Upper lobe of right lung (tissue), 1 donor: ENCODE measurements around the gene GRAMD2A. TPM values are rescaled to one million over a fixed set of nuclear protein-coding genes. Genes with fewer than 3 reads are reported as not detected.
A peak's percentile ranks its signal among the peaks of the same experiment; 100 is the strongest.

Experiments used
- ATAC-seq: fragments of 200-7000 bp; cut with Tn5 transposase; one replicate; pipeline ENCODE4 v1.9.1; 2020; ENCODE audit warnings: mild to moderate bottlenecking, moderate library complexity
- DNase-seq: peaks from one replicate; pipeline ENCODE4 v3.0.0-alpha.2; 2020
- H3K27ac ChIP-seq: fragments of 200-600 bp; one replicate; pipeline ENCODE4 v1.8.0; 2022
- H3K27me3 ChIP-seq: fragments of 200-600 bp; one replicate; pipeline ENCODE4 v1.8.0; 2022; ENCODE audit warnings: mild to moderate bottlenecking
- H3K36me3 ChIP-seq: fragments of 200-600 bp; one replicate; pipeline ENCODE4 v1.8.0; 2022
- H3K4me1 ChIP-seq: fragments of 200-600 bp; one replicate; pipeline ENCODE4 v1.8.0; 2022
- H3K4me3 ChIP-seq: fragments of 200-600 bp; one replicate; pipeline ENCODE4 v1.8.0; 2022; ENCODE audit warnings: mild to moderate bottlenecking
- H3K9me3 ChIP-seq: fragments of 200-600 bp; one replicate; pipeline ENCODE4 v1.8.0; 2022
- intact Hi-C: fragments of 100-400 bp; cut with DNase I; formaldehyde crosslinking; loops from one replicate; pipeline ENCODE4 v1.11.0; 2022
- total RNA-seq: library from RNA; stranded (reverse); fragmentation: NEBNext Ultra II Directional; extraction: Animal tissue kit (Norgen Biotek cat#: 25700); gene quantifications from one replicate; pipeline ENCODE4 v1.2.1, GENCODE V29; 2021
- TF ChIP-seq, protein P1 (sequence below): fragments of 200-600 bp; IDR thresholded peaks from one replicate; pipeline ENCODE4 v1.8.0; 2022; ENCODE audit warnings: antibody characterized with exemption
- donor health status: DM: no; HTN: yes; CAD: no; lungs with severe emphysema.

The GRAMD2A gene
- total RNA-seq, 1 donor from 2014 or later, result 27.4 TPM

DNA sequence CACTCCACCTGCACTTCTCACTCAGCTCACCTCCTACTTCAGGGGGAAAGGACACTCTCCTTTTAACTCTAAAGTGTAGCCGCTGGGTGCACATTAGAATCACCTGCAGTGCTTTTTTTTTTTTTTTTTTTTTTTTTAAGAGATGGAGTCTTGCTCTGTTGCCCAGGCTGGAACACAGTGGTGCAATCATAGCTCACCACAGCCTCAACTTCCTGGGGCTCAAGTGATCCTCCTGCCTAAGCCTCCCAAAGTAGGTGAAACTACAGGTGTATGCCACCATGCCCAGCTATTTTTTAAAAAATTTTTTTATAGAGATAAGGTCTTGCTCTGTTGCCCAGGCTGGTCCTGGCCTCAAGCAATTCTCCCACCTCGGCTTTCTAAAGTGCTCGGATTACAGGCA lies 20.8 kb downstream of the GRAMD2A start:
- Histone ChIP-seq H3K4me3 (no peak overlapping the region), H3K27me3 (no peaks in the 10 kb centered on the region), H3K9me3 (no peaks in the 10 kb centered on the region), H3K4me1 (no peaks in the 10 kb centered on the region), H3K36me3 (no peaks in the 10 kb centered on the region), H3K27ac (no peak overlapping the region)
- DNase-seq (no peak), ATAC-seq (no peak)
- TF ChIP-seq, protein P1, sequence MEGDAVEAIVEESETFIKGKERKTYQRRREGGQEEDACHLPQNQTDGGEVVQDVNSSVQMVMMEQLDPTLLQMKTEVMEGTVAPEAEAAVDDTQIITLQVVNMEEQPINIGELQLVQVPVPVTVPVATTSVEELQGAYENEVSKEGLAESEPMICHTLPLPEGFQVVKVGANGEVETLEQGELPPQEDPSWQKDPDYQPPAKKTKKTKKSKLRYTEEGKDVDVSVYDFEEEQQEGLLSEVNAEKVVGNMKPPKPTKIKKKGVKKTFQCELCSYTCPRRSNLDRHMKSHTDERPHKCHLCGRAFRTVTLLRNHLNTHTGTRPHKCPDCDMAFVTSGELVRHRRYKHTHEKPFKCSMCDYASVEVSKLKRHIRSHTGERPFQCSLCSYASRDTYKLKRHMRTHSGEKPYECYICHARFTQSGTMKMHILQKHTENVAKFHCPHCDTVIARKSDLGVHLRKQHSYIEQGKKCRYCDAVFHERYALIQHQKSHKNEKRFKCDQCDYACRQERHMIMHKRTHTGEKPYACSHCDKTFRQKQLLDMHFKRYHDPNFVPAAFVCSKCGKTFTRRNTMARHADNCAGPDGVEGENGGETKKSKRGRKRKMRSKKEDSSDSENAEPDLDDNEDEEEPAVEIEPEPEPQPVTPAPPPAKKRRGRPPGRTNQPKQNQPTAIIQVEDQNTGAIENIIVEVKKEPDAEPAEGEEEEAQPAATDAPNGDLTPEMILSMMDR, result no peak
- intact Hi-C loops, result no loop called here

DNA sequence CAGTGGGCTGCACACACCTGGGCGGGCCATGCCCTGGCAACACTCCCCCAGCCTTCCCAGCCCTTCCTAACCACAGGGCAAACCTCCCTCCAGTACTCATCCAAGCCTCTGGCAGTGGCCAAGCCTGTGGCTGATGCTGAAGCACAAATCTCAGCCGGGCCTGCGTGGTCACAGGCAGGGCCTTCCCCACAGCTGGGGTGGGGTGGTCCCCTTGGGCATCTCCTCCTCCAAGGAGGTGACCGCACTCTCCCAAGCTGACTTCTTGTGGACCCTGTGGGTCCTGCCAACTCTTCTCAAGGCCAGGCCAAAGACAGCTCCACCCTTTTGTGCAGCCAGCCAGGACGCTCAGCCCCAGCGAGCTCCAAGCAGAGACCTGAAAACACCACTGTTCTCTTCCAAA lies 21.4 kb downstream of the GRAMD2A start:
- Histone ChIP-seq H3K27me3 (no peaks in the 10 kb centered on the region), H3K4me1 (no peaks in the 10 kb centered on the region), H3K27ac (no peak overlapping the region), H3K9me3 (no peaks in the 10 kb centered on the region), H3K4me3 (no peak overlapping the region), H3K36me3 (no peaks in the 10 kb centered on the region)
- TF ChIP-seq, protein P1, result no peak
- ATAC-seq (no peak), DNase-seq (no peak)
- intact Hi-C loops, result no loop called here

DNA sequence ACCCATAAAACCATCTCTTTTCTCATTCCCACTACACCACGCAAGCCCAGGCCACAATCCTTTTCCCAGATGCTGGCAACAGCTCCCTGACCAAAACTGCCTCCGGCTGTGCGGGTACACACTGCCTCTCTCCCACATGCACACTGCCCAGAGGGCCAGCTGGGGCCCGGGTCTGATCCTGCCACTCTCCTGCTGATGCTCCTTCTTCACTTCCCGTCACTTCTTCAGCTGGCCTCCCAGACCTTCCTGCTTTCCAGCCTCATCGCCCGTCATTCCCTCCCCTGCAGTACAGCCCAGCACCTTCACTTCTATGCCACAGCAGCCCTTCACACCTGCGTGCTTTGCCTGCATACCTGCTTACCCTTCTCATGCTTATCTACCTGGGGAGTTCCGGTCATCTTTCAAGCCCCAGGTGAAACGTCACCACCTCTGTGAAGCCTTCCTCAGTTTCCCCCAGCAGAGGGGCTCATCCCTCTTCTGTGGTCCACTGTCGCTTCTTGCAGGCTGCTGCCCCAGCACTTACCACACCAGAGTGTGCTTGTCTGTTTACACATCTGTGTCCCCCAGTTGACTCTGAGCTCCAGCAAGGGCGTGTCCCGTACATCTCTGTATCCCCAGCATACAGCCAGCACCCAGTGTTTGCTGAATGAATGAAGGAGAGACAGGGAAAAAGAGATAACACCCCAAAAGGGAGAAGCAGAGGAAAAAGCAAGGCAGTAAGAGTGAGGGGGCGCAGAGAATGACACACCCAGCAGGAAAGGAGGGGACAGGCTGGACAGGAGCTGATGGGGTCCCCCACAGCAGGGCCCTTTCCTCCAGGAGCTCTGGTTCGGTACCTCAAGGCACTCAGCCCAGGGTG lies 22.2 kb downstream of the GRAMD2A start:
- TF ChIP-seq, protein P1, result no peak
- H3K36me3 ChIP-seq, result no peaks in the 10 kb centered on the region
- no peaks in the 10 kb centered on the region for H3K4me1 ChIP-seq
- H3K9me3 ChIP-seq, result no peaks in the 10 kb centered on the region
- H3K4me3 ChIP-seq, result no peak overlapping the region
- no peak overlapping the region for H3K27ac ChIP-seq
- no peaks in the 10 kb centered on the region for H3K27me3 ChIP-seq
- ATAC-seq (no peak), DNase-seq (no peak)
- intact Hi-C loops, result no loop called here

DNA sequence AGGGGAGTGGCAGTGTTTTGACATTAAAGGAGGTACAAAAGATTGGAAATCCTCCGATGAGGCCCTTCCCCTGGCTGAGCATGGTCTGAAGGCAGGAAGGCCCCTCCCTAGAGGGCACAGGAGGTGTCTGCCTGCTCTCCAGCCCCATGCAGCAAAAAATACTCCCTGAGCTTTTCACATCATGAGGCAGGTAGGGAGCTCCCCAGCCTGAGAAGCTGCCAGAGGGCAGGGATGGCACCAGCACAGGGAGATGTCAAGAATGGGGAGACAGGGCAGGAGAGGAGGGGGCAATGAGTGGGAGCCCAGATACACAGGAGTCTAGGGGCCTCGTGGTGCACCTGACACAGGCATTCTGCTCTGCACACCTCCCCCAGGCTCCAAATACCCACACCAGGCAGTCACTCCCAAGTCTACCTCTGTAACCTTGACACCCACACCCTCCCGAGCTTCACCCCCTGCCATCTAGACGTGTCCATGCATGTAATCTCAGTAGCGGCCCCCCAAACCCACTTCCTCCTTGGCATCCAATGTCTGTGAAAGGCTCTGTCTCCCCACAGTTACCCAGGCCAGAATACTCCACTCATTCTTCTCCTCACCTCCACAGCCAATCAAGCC lies 22.9 kb downstream of the GRAMD2A start:
- no peaks in the 10 kb centered on the region for H3K4me1 ChIP-seq
- H3K27ac ChIP-seq, result no peak overlapping the region
- intact Hi-C loops, result no loop called here
- no peaks in the 10 kb centered on the region for H3K36me3 ChIP-seq
- no peaks in the 10 kb centered on the region for H3K9me3 ChIP-seq
- TF ChIP-seq, protein P1, result no peak
- no peak for DNase-seq
- no peaks in the 10 kb centered on the region for H3K27me3 ChIP-seq
- ATAC-seq, result no peak
- no peak overlapping the region for H3K4me3 ChIP-seq

DNA sequence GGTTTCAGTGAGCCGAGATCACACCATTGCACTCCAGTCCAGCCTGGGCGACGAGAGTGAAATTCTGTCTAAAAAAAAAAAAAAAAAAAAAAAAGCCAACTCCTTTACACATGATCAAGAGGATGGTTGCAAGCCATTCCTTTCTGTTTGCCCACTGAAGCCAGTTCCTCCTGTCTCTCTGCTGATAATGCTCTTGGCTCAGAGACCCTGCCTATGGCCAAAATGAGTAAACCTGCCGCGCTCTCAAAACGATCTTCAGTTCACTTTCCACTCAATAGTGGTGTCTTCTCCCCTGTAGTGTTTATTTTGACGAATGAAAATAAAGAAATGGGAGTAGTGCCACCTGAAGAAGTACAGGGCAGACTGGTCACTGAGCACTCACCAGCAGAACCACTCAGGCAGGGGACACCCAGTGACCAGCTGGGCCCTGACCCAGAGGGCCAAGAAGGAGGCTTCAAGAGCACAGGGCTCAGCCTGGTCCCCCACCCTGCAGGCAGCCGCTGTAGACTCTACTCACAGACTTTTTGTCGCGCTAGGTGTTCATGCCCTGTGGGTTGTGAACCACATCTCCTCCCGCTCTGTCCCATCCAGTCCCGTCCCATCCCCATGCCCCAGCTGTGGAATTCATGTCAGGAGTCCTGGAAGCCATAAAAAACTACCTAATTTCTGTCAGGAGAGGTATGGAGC lies 23.6 kb downstream of the GRAMD2A start:
- Histone ChIP-seq H3K4me3 (no peak overlapping the region), H3K36me3 (no peaks in the 10 kb centered on the region), H3K27me3 (no peaks in the 10 kb centered on the region), H3K27ac (no peak overlapping the region), H3K9me3 (no peaks in the 10 kb centered on the region), H3K4me1 (no peaks in the 10 kb centered on the region)
- DNase-seq (no peak), ATAC-seq (peak; percentile 4)
- TF ChIP-seq, protein P1, result no peak
- intact Hi-C loops, result no loop called here
